Ishikawa (cell line): Measurements from ENCODE around the gene BCO1.

Experiments
- CEBPB ChIP-seq: IDR thresholded peaks from 2 replicates; pipeline ENCODE4 v1.6.1; 2012
- CREB1 ChIP-seq: IDR thresholded peaks from 2 replicates; pipeline ENCODE4 v1.6.1; 2012; ENCODE audit warnings: low read depth
- EGR1 ChIP-seq: IDR thresholded peaks from 2 replicates; pipeline ENCODE4 v1.6.1; 2012
- EP300 ChIP-seq: IDR thresholded peaks from 2 replicates; pipeline ENCODE4 v1.6.1; 2012; ENCODE audit warnings: borderline replicate concordance
- FOXM1 ChIP-seq: IDR thresholded peaks from 2 replicates; pipeline ENCODE4 v1.6.1; 2012; ENCODE audit warnings: low read depth, borderline replicate concordance
- NFIC ChIP-seq: IDR thresholded peaks from 2 replicates; pipeline ENCODE4 v1.6.1; 2012
- RAD21 ChIP-seq: IDR thresholded peaks from 2 replicates; pipeline ENCODE4 v1.6.1; 2012; ENCODE audit warnings: low read depth
- TEAD4 ChIP-seq: IDR thresholded peaks from 2 replicates; pipeline ENCODE4 v1.6.1; 2012
- YY1 ChIP-seq: IDR thresholded peaks from 2 replicates; pipeline ENCODE4 v1.6.1; 2012; ENCODE audit warnings: low read depth
- ZBTB7A ChIP-seq: IDR thresholded peaks from 2 replicates; pipeline ENCODE4 v1.6.1; 2012; ENCODE audit warnings: low read depth
- TF ChIP-seq, protein P1 (sequence below): IDR thresholded peaks from 2 replicates; pipeline ENCODE4 v1.6.1; 2012
- TF ChIP-seq, protein P2 (sequence below): IDR thresholded peaks from 2 replicates; pipeline ENCODE4 v1.6.1; 2012; ENCODE audit warnings: low read depth, mild to moderate bottlenecking

DNA sequence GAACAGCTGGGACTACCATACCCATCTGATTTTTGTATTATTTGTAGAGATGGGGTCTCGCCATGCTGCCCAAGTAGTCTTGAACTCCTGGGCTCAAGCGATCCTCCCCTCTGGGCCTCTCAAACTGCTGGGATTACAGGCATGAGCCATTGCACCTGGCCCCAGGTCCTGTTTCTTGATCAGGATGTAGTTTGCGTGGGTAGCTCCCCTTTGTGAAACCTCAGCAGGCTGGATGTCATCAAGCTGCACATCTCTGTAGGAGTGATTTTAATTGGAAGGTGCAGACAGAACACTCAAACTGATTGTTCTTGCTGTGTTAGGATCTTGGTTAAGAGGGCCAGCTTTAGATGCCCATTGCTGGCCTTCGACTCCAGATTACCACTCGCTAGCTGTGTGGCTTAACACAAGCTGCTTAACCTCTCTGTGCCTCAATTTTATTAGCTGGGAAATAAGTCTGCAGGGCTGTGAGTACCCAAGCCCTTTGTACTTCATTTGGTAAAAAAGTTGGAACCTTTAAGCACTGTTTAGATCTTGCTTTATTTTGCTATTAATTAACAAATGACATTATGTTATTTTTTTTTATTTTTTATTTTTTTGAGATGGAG, 16.5 kb downstream of the BCO1 start:
- TF ChIP-seq, protein P1, sequence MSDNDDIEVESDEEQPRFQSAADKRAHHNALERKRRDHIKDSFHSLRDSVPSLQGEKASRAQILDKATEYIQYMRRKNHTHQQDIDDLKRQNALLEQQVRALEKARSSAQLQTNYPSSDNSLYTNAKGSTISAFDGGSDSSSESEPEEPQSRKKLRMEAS, result no peak
- no peak for TF ChIP-seq EGR1
- no peak for TF ChIP-seq ZBTB7A
- TF ChIP-seq TEAD4, result no peak
- TF ChIP-seq RAD21, result no peak
- TF ChIP-seq, protein P2, sequence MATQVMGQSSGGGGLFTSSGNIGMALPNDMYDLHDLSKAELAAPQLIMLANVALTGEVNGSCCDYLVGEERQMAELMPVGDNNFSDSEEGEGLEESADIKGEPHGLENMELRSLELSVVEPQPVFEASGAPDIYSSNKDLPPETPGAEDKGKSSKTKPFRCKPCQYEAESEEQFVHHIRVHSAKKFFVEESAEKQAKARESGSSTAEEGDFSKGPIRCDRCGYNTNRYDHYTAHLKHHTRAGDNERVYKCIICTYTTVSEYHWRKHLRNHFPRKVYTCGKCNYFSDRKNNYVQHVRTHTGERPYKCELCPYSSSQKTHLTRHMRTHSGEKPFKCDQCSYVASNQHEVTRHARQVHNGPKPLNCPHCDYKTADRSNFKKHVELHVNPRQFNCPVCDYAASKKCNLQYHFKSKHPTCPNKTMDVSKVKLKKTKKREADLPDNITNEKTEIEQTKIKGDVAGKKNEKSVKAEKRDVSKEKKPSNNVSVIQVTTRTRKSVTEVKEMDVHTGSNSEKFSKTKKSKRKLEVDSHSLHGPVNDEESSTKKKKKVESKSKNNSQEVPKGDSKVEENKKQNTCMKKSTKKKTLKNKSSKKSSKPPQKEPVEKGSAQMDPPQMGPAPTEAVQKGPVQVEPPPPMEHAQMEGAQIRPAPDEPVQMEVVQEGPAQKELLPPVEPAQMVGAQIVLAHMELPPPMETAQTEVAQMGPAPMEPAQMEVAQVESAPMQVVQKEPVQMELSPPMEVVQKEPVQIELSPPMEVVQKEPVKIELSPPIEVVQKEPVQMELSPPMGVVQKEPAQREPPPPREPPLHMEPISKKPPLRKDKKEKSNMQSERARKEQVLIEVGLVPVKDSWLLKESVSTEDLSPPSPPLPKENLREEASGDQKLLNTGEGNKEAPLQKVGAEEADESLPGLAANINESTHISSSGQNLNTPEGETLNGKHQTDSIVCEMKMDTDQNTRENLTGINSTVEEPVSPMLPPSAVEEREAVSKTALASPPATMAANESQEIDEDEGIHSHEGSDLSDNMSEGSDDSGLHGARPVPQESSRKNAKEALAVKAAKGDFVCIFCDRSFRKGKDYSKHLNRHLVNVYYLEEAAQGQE, result no peak
- TF ChIP-seq YY1, result no peak
- TF ChIP-seq FOXM1, result no peak
- no peak for TF ChIP-seq CREB1
- no peak for TF ChIP-seq EP300
- TF ChIP-seq NFIC, result no peak
- no peak for TF ChIP-seq CEBPB
